GM10248 (cell line): ENCODE measurements around the gene TMC6.

Experiments used
- CTCF ChIA-PET: fragments of 300-600 bp; sonication (Branson Sonifier 250); formaldehyde crosslinking; extraction: SDS; loops from one replicate; lab custom pipeline; 2021; ENCODE audit warnings: antibody characterized with exemption; lab: Yijun Ruan, JAX
- POLR2A ChIA-PET: fragments of 350-650 bp; sonication (Branson Sonifier 250); formaldehyde crosslinking; extraction: SDS; loops from one replicate; lab custom pipeline; 2020; ENCODE audit warnings: antibody characterized with exemption; lab: Yijun Ruan, JAX
- DNase-seq: peaks from one replicate; pipeline ENCODE4 v3.0.0; 2012; ENCODE audit errors: extremely low spot score
- TF ChIP-seq, protein P1 (sequence below): IDR thresholded peaks from 2 replicates; pipeline ENCODE4 v1.5.1; 2012; ENCODE audit warnings: mild to moderate bottlenecking, low read depth; ENCODE audit errors: extremely low read depth, missing control alignments, control extremely low read depth

The TMC6 gene

DNA sequence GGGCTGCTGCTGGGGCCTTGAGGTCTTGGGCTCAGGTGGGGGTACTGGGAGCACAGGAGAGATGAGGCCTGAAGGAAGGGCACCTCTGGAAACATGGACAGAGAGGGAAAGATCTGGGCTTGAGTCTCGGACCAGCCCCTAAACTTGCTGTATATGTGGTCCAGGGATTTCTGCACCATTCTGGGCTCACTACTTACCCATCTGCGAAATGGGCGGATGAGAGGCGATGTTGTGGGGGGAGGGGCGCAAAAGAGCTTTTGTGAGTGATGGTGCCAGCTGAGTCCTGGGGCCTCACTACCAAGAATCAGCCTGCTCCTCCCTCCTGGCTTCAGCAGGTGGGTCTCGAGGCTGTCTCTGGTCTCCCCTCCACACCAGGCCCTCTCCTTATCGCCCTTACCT, 17.9 kb upstream of the TMC6 start:
- ChIA-PET POLR2A (interaction anchor here (0.9 to 1.4 kb wide), 2 partner anchors 18 to 27 kb away, joined by 3 to 4 read pairs; partner anchors contain the start of gene TMC6), CTCF (interaction anchor here (1.0 to 1.9 kb wide), 6 partner anchors 8 to 30 kb away, joined by 3 to 6 read pairs (median 4); no protein-coding TSS in a partner anchor)
- TF ChIP-seq, protein P1, sequence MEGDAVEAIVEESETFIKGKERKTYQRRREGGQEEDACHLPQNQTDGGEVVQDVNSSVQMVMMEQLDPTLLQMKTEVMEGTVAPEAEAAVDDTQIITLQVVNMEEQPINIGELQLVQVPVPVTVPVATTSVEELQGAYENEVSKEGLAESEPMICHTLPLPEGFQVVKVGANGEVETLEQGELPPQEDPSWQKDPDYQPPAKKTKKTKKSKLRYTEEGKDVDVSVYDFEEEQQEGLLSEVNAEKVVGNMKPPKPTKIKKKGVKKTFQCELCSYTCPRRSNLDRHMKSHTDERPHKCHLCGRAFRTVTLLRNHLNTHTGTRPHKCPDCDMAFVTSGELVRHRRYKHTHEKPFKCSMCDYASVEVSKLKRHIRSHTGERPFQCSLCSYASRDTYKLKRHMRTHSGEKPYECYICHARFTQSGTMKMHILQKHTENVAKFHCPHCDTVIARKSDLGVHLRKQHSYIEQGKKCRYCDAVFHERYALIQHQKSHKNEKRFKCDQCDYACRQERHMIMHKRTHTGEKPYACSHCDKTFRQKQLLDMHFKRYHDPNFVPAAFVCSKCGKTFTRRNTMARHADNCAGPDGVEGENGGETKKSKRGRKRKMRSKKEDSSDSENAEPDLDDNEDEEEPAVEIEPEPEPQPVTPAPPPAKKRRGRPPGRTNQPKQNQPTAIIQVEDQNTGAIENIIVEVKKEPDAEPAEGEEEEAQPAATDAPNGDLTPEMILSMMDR: no peak
- no peak for DNase-seq

DNA sequence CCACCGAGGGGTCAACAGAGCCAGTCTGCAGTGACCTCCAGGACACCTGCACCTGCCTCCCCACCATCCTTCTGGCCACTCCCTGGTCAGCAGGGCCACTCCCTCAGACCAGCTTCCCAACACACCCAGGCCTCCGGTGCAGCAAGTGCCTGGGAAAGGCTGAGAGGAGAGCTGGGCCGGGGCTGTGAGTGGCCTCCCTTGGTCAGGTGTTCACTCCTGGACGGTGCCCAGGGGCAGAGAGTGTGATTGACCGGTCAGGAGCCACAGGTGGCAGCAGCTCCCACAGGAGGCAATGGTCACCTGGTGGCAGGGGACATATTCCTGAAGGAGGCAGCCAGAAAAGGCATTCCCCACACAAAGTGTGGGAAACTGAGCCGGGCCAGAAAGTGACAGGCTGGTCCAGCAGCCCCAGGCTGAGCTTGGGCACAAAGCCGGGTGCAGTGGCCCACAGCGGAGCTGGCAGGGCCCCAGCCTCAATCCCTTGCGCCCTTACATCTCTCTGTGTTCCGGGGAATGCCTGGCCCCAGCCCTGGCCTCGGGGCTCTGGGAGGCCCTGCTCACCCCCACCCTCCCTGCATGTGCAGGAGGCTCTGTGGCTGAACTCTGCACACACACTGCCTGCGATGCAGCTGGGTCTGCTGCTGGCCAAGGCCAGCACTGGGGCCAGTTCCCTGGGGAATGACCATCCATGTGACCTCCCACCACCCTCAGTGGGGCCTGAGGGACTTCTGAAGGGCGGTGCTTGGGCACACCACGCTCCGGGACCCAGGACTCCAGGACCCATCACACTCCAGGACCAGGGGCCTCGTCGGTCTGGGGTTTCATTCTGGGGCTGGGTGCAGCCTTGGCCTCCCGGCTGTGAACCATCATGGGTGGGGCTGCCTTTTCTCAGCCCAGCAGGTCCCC, 16.4 kb upstream of the TMC6 start:
- no peak for DNase-seq
- TF ChIP-seq, protein P1: no peak
- ChIA-PET CTCF (interaction anchor here (1.0 to 4.4 kb wide), 7 partner anchors 8 to 43 kb away, joined by 3 to 31 read pairs (median 4); no protein-coding TSS in a partner anchor), POLR2A (no interaction called here)

DNA sequence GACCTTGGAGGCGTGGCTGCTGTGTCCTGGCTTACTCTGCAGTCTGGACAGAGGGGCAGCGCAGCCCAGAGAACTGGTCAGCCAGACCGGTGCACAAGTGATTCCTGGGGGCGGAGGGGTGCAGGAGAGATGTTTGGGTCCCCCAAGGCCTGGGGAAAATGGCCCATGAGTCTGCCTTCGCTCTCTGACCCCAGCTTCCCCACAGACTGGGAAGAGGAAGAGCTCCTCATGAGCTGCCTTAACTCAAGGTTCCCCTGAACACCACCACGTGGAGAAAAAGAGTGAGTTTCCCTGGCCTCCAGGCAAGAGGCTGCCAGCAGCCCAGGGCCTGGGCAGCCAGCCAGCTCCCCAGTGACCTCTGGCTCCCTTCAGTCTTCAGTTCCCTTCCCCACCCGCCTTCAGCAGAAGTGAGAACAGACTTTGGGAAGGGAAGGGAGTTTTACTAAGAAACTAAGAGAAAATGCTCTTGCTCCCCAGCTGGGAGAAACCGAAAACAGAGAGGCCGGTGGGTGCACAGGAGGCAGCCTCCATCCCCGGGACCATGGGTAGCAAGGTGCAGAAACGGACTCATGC, 15.7 kb upstream of the TMC6 start:
- ChIA-PET POLR2A (interaction anchor here (0.5 kb wide), 1 partner anchor 35 kb away, joined by 4 read pairs; no protein-coding TSS in a partner anchor), CTCF (interaction anchor here (1.0 to 4.4 kb wide), 7 partner anchors 9 to 44 kb away, joined by 3 to 31 read pairs (median 4); no protein-coding TSS in a partner anchor)
- DNase-seq: no peak
- TF ChIP-seq, protein P1: no peak

DNA sequence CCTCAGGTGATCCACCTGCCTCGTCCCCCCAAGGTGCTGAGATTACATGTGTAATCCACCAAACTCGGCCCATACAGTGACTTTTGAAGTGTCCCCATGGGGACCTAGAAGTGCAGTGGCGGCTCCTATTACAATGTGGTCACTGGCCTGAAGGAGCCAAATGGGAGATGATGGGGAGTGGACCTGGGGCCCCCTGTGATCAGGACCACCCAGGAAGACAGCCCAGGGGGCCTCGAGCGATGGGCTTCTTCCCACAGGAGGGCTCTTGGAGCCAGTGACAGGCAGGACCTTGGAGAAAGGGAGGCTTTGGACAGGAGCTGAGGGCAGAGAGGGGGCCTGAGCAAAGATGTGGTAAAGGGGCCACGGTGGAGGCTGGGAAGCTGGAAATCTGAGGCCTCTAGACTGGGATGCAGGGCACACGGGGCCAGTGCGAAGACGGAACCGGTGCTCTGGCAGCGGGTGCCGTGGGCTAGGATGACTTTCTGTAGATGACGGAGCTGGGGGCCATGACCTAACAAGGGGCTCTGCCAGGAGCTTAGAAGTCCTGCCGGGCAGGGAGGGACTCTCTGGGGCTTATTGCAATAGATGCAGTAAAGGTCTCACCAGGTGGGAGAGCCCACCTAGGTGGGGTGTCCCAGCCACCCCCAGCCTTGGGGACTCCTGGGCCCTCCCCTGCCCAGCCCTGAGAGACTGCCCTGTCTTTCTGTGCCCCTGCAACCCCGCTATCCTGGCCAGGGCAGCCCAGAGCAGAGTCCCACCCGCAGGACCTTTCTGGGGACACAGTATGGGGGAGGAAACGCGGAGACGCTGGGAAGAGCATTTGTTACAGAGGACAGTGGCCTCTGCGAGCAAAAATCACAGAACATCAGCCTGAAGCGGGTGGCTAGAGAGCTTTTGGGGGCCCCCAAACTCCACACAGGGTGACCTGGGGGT, 14.9 kb upstream of the TMC6 start:
- no peak for DNase-seq
- CTCF ChIA-PET: interaction anchor here (1.0 to 4.4 kb wide), 6 partner anchors 9 to 37 kb away, joined by 3 to 31 read pairs (median 8); no protein-coding TSS in a partner anchor
- TF ChIP-seq, protein P1: no peak
- POLR2A ChIA-PET: interaction anchor here (0.5 to 0.6 kb wide), 2 partner anchors 9 to 34 kb away, joined by 3 to 4 read pairs; no protein-coding TSS in a partner anchor

GRCh38 chr17:78142119-78142861, 13.7 kb upstream of the TMC6 start:
- no peak for DNase-seq
- TF ChIP-seq, protein P1: no peak
- ChIA-PET POLR2A (no interaction called here), CTCF (interaction anchor here (1.2 to 4.4 kb wide), 6 partner anchors 8 to 33 kb away, joined by 3 to 31 read pairs (median 8); no protein-coding TSS in a partner anchor)
